Testis (tissue), 2 donors: ENCODE results near the gene CD4.

Experiments used
- CTCF ChIP-seq, 3 experiments: fragments of 450-650 bp in 2 of 3; fragments of 200-600 bp in 1 of 3; sonication (generic) in 1 of 3; IDR thresholded peaks; one replicate each; pipeline ENCODE4 v1.5.1; 2016 to 2019; ENCODE audit warnings: antibody characterized with exemption in 3 of 3, mild to moderate bottlenecking in 2 of 3, moderate library complexity in 1 of 3
- POLR2A ChIP-seq: fragments of 450-650 bp; IDR thresholded peaks from one replicate; pipeline ENCODE4 v1.6.1; 2017; ENCODE audit warnings: antibody characterized with exemption, mild to moderate bottlenecking, moderate library complexity

DNA sequence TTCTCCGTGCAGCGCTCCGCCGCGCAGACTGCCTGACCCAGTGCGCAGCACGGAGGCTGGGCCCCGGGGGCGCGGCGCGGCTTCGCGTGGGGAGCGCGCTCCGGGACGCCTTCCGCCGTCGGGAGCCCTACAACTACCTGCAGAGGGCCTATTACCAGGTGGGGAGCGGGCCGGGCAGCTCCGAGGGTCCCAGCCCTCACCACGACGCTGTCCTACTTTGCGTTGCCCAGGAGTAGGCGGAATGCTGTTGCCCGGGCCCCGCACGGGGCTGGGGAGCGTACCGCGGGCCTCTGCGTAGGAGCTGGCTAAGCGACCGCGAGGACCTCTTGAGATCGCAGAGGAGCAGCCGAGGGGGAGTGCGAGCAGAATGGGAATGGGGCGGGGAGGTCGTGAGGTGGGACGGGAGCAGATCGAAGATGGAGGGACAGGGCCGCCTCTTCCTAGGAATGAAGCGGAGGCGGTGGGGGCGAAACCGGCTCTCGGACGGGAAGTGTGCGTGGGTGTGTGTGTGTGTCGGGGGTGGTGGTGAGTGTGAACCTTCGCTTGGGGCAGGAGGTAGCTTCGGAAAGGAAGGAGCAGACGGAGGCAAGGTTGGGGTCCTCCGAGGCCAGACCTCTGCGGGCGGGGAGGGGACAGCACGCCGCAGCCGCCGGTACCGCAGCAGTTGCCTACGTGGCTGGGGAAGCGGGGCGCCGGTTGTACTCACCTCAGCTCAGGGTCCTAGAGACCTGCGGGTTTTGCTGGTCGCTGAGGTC is 39.6 kb downstream of the CD4 start:
- TF ChIP-seq POLR2A (no peak), CTCF (IDR thresholded peaks at IDR 0.05) (no peak)
